ENCODE data around the gene ECSIT. TPM values are rescaled to one million over a fixed set of nuclear protein-coding genes. Genes with fewer than 3 reads are reported as not detected.

ECSIT gene
- total and polyA plus RNA-seq, 2 experiments from 2014 or later, result 36.6 to 66.5 TPM

Small RNAs within 50 kb of the gene (microRNA-seq; reads per million reads assigned to microRNA genes)
- not detected for gene MIR7974

Small RNAs within 50 kb of the gene (small RNA-seq; reads per million reads assigned to genes)
- gene MIR7974 (ENCODE audit: low replicate concordance), result 11.6 reads per million, percentile 97 among the genes with 10 or more reads in this experiment
- 1.1 reads per million, percentile 65 among the genes with 10 or more reads in this experiment for gene RN7SL833P (ENCODE audit: low replicate concordance)

Other genes starting within 250 kb of the ECSIT start
- gene TSPAN16, start 233.0 kb downstream of the ECSIT start, total RNA-seq (2014; rRNA removed; shearing (Covaris generic)), result not detected in 2 replicates
- gene TSPAN16, start 233.0 kb downstream of the ECSIT start, polyA plus RNA-seq (2016; fragmentation: Nextera tagmentation; extraction: Ambion mirVana), result not detected in 2 replicates
- 16.9 and 21.2 TPM in 2 replicates for gene RAB3D, start 189.5 kb downstream of the ECSIT start, total RNA-seq (2014; rRNA removed; shearing (Covaris generic))
- 3.8 and 5.3 TPM in 2 replicates for gene RAB3D, start 189.5 kb downstream of the ECSIT start, polyA plus RNA-seq (2016; fragmentation: Nextera tagmentation; extraction: Ambion mirVana)
- 223 and 293 TPM in 2 replicates for gene TMEM205, start 182.9 kb downstream of the ECSIT start, total RNA-seq (2014; rRNA removed; shearing (Covaris generic))
- 114 and 123 TPM in 2 replicates for gene TMEM205, start 182.9 kb downstream of the ECSIT start, polyA plus RNA-seq (2016; fragmentation: Nextera tagmentation; extraction: Ambion mirVana)
- gene CCDC159, start 182.6 kb downstream of the ECSIT start, total RNA-seq (2014; rRNA removed; shearing (Covaris generic)), result 3.4 and 3.5 TPM in 2 replicates
- 5.1 and 6.2 TPM in 2 replicates for gene CCDC159, start 182.6 kb downstream of the ECSIT start, polyA plus RNA-seq (2016; fragmentation: Nextera tagmentation; extraction: Ambion mirVana)
- gene PLPPR2, start 173.7 kb downstream of the ECSIT start, total RNA-seq (2014; rRNA removed; shearing (Covaris generic)), result 5.7 and 12.0 TPM in 2 replicates
- 5.0 and 9.0 TPM in 2 replicates for gene PLPPR2, start 173.7 kb downstream of the ECSIT start, polyA plus RNA-seq (2016; fragmentation: Nextera tagmentation; extraction: Ambion mirVana)
- 2.1 and 4.1 TPM in 2 replicates for gene SWSAP1, start 154.5 kb downstream of the ECSIT start, total RNA-seq (2014; rRNA removed; shearing (Covaris generic))
- gene SWSAP1, start 154.5 kb downstream of the ECSIT start, polyA plus RNA-seq (2016; fragmentation: Nextera tagmentation; extraction: Ambion mirVana), result 6.1 and 6.6 TPM in 2 replicates
- gene EPOR, start 144.8 kb downstream of the ECSIT start, total RNA-seq (2014; rRNA removed; shearing (Covaris generic)), result 6.8 and 12.0 TPM in 2 replicates
- 9.1 and 9.2 TPM in 2 replicates for gene EPOR, start 144.8 kb downstream of the ECSIT start, polyA plus RNA-seq (2016; fragmentation: Nextera tagmentation; extraction: Ambion mirVana)
- 46.8 and 49.4 TPM in 2 replicates for gene RGL3, start 109.8 kb downstream of the ECSIT start, total RNA-seq (2014; rRNA removed; shearing (Covaris generic))
- 48.8 and 49.2 TPM in 2 replicates for gene RGL3, start 109.8 kb downstream of the ECSIT start, polyA plus RNA-seq (2016; fragmentation: Nextera tagmentation; extraction: Ambion mirVana)
- 0.54 and 1.5 TPM in 2 replicates for gene ODAD3, start 94.0 kb downstream of the ECSIT start, total RNA-seq (2014; rRNA removed; shearing (Covaris generic))
- gene ODAD3, start 94.0 kb downstream of the ECSIT start, polyA plus RNA-seq (2016; fragmentation: Nextera tagmentation; extraction: Ambion mirVana), result 6.1 TPM in 2 replicates
- 107 and 130 TPM in 2 replicates for gene PRKCSH, start 93.5 kb downstream of the ECSIT start, total RNA-seq (2014; rRNA removed; shearing (Covaris generic))
- 85.3 and 90.3 TPM in 2 replicates for gene PRKCSH, start 93.5 kb downstream of the ECSIT start, polyA plus RNA-seq (2016; fragmentation: Nextera tagmentation; extraction: Ambion mirVana)
- gene ELAVL3, start 48.1 kb downstream of the ECSIT start, total RNA-seq (2014; rRNA removed; shearing (Covaris generic)), result 1.2 and 1.7 TPM in 2 replicates
- gene ELAVL3, start 48.1 kb downstream of the ECSIT start, polyA plus RNA-seq (2016; fragmentation: Nextera tagmentation; extraction: Ambion mirVana), result 0.45 and 0.63 TPM in 2 replicates
- gene ZNF653, start 23.3 kb downstream of the ECSIT start, total RNA-seq (2014; rRNA removed; shearing (Covaris generic)), result 4.9 and 5.3 TPM in 2 replicates
- 2.5 and 4.1 TPM in 2 replicates for gene ZNF653, start 23.3 kb downstream of the ECSIT start, polyA plus RNA-seq (2016; fragmentation: Nextera tagmentation; extraction: Ambion mirVana)
- gene CNN1, start 9.7 kb upstream of the ECSIT start, total RNA-seq (2014; rRNA removed; shearing (Covaris generic)), result 17.0 and 20.9 TPM in 2 replicates
- gene CNN1, start 9.7 kb upstream of the ECSIT start, polyA plus RNA-seq (2016; fragmentation: Nextera tagmentation; extraction: Ambion mirVana), result 13.3 and 22.7 TPM in 2 replicates
- gene ELOF1, start 30.1 kb upstream of the ECSIT start, total RNA-seq (2014; rRNA removed; shearing (Covaris generic)), result 50.3 and 73.3 TPM in 2 replicates
- 98.0 and 103 TPM in 2 replicates for gene ELOF1, start 30.1 kb upstream of the ECSIT start, polyA plus RNA-seq (2016; fragmentation: Nextera tagmentation; extraction: Ambion mirVana)
- 12.4 and 12.8 TPM in 2 replicates for gene ACP5, start 48.5 kb upstream of the ECSIT start, total RNA-seq (2014; rRNA removed; shearing (Covaris generic))
- 5.6 and 6.7 TPM in 2 replicates for gene ACP5, start 48.5 kb upstream of the ECSIT start, polyA plus RNA-seq (2016; fragmentation: Nextera tagmentation; extraction: Ambion mirVana)
- gene ZNF627, start 68.3 kb upstream of the ECSIT start, total RNA-seq (2014; rRNA removed; shearing (Covaris generic)), result 12.9 and 15.4 TPM in 2 replicates
- 7.7 and 9.0 TPM in 2 replicates for gene ZNF627, start 68.3 kb upstream of the ECSIT start, polyA plus RNA-seq (2016; fragmentation: Nextera tagmentation; extraction: Ambion mirVana)
- 3.0 and 7.1 TPM in 2 replicates for gene ZNF823, start 209.8 kb upstream of the ECSIT start, total RNA-seq (2014; rRNA removed; shearing (Covaris generic))
- gene ZNF823, start 209.8 kb upstream of the ECSIT start, polyA plus RNA-seq (2016; fragmentation: Nextera tagmentation; extraction: Ambion mirVana), result 1.0 and 1.3 TPM in 2 replicates
- gene ZNF441, start 237.9 kb upstream of the ECSIT start, total RNA-seq (2014; rRNA removed; shearing (Covaris generic)), result 0.52 and 1.1 TPM in 2 replicates
- 0.40 and 0.43 TPM in 2 replicates for gene ZNF441, start 237.9 kb upstream of the ECSIT start, polyA plus RNA-seq (2016; fragmentation: Nextera tagmentation; extraction: Ambion mirVana)

Data from GM23338 (cell line).